ENCODE measurements around the gene RNF220.

Gene RNF220

DNA sequence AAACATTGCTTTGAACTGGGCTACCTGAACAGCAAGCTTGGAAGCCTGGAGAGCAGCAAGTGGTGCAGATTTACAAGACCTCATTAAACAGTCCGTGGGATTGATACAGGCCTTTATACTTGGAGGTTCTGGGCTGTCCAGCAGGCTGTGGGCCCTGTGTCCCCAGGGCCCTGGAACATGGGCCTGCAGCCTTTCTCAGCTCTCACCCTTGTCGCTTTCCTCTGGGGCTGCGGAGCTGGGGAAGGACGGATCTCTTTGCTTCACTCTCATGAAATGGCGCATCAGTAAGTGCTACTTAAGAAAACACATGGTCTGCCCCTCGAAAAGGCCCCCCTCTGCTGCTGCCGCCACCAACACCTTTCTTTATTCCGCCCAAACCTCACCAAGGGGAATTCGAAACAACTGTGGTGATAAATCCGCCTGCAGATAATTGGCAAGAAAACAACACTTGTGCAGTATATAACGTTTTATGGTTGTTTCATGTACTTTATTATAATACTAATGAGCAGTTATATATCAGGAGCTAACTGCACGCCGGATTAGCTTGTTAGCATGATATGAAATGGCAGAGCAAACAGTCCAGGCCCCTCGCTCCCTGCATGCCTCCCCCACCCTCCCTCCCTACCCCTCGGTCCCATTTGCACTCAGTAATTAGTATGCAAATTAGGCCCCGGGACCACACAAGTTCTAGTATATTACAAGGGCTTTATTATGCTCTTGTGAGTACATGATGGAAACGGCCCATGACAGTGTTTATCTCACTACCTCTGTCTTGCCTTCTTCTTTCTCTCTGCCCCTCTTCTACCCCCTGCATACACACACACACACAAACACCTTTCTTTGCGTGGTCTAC is 131.5 kb downstream of the RNF220 start:
- no peaks in the 10 kb centered on the region for H3K9me3 ChIP-seq (ENCODE audit: low read length)
- H3K27me3 ChIP-seq (ENCODE audit: control insufficient read depth in 1 of 2, insufficient read depth in 2 of 2, low read length in 2 of 2): no peaks in the 10 kb centered on the region
- H3K4me3 ChIP-seq (ENCODE audit: low read depth in 1 of 2, low read length in 2 of 2): no peak overlapping the region
- no peaks in the 10 kb centered on the region for H3K4me1 ChIP-seq (ENCODE audit: insufficient read depth, low read length)
- no peaks in the 10 kb centered on the region for H3K36me3 ChIP-seq (ENCODE audit: insufficient read depth, low read length)
- no peak overlapping the region for H3K9ac ChIP-seq (ENCODE audit: low read length)
- H3K27ac ChIP-seq (ENCODE audit: low read depth, low read length): no peak overlapping the region

DNA sequence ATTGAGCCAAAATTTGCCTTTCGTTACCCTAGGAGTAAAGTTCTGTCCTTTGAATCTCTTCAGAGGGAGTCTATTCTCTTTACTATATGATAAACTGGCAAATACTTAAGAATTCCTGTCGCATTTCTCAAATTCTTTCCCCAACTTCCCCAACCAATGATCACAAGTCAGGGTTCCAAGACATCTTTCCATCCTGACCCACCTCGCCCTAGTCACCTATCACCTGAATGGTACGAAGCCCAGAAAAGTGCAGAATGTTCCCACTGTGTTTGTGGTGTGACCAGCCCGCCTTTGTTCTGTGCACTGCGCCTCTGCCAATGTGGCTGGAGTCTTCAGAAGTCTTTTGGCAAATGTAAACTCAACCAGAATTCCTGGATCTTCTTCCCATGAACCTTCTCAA is 132.5 kb downstream of the RNF220 start:
- no peak overlapping the region for H3K9ac ChIP-seq (ENCODE audit: low read length)
- peaks cover 0 to 4% of the 10 kb centered on the region in 2 donors for H3K27me3 ChIP-seq (ENCODE audit: control insufficient read depth in 1 of 2, insufficient read depth in 2 of 2, low read length in 2 of 2)
- no peaks in the 10 kb centered on the region for H3K9me3 ChIP-seq (ENCODE audit: low read length)
- H3K36me3 ChIP-seq (ENCODE audit: insufficient read depth, low read length): no peaks in the 10 kb centered on the region
- no peaks in the 10 kb centered on the region for H3K4me1 ChIP-seq (ENCODE audit: insufficient read depth, low read length)
- H3K27ac ChIP-seq (ENCODE audit: low read depth, low read length): no peak overlapping the region
- no peak overlapping the region for H3K4me3 ChIP-seq (ENCODE audit: low read depth in 1 of 2, low read length in 2 of 2)

- H3K36me3 ChIP-seq (ENCODE audit: insufficient read depth, low read length): no peaks in the 10 kb centered on the region
- H3K27me3 ChIP-seq (ENCODE audit: control insufficient read depth in 1 of 2, insufficient read depth in 2 of 2, low read length in 2 of 2): peaks cover 0 to 5% of the 10 kb centered on the region in 2 donors
- no peaks in the 10 kb centered on the region for H3K9me3 ChIP-seq (ENCODE audit: low read length)
- no peak overlapping the region for H3K4me3 ChIP-seq (ENCODE audit: low read depth in 1 of 2, low read length in 2 of 2)
- H3K4me1 ChIP-seq (ENCODE audit: insufficient read depth, low read length): no peaks in the 10 kb centered on the region
- H3K9ac ChIP-seq (ENCODE audit: low read length): no peak overlapping the region
- H3K27ac ChIP-seq (ENCODE audit: low read depth, low read length): no peak overlapping the region
Observed at GRCh38 chr1:44537956-44538355, 132.9 kb downstream of the RNF220 start.

DNA sequence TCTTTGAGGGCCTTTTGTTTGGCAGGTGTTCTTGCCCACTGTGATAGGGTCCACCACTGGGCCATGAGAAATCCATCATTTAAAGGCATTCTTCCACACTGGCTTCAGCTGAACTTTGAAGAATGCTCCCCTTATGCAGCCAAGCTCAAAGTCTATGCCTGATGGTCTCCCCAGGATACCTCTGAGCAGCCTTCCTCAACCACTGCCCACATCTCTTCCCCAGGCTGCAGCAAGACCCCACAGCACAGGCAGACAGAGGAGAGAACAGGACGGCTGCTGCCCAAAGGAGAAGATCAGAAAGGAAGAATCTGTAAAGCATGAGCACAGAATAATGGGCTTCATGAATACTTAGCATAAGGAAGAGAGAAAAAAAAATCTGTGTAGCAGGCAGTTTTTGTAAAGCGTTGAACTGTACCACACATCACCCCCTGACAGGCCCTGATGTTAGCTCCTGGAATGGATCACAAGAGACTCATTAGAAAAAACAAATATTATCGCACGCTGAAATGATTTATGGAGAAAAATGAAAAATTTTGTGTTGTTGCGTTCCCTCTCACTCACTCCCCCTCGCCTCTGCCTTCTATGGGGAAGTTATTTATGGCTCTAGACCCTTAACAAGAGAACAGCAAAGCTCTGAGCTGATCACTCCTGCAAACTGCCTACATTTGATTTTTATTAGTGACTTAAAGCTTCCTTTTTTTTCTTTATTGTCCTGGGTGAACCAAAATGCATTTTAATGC is 135.1 kb downstream of the RNF220 start:
- Histone ChIP-seq H3K4me3 (ENCODE audit: low read depth in 1 of 2, low read length in 2 of 2) (no peak overlapping the region), H3K27ac (ENCODE audit: low read depth, low read length) (no peak overlapping the region), H3K4me1 (ENCODE audit: insufficient read depth, low read length) (no peaks in the 10 kb centered on the region), H3K9me3 (ENCODE audit: low read length) (no peaks in the 10 kb centered on the region), H3K36me3 (ENCODE audit: insufficient read depth, low read length) (no peaks in the 10 kb centered on the region), H3K27me3 (ENCODE audit: control insufficient read depth in 1 of 2, insufficient read depth in 2 of 2, low read length in 2 of 2) (peaks cover 0 to 12% of the 10 kb centered on the region in 2 donors), H3K9ac (ENCODE audit: low read length) (no peak overlapping the region)

DNA sequence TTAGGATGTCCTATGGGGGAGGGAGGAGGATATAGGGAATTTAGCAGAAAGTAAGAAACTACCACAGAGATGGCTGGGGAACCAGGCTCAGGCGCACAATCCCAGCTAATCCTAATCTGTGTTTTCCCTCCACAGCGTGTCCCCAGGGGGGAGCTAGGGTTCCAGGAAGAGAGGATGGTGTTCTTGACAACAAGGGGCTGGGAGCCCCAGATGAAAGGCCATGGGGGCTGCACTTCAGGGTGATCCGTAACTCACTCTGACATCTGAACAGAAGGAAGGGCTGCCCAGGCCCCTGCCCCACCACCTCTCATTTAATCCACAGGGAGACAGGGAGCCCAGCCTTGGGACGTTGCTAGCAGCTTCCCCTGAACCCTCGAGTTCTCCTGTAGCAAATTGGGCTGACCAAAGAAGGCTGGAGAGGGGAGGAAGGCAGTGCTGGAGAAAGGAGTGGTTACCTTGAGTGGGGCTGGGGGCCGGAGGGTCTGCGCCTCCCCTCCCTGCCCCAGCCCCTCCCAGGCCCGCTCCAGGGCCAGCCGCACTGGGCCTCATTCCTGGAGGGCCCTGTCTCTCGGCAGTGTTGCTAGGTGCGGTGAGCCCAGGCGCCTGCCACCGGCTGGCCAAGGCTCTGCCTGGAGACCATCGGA is 137.5 kb downstream of the RNF220 start:
- Histone ChIP-seq H3K36me3 (ENCODE audit: insufficient read depth, low read length) (no peaks in the 10 kb centered on the region), H3K27ac (ENCODE audit: low read depth, low read length) (no peak overlapping the region), H3K4me1 (ENCODE audit: insufficient read depth, low read length) (no peaks in the 10 kb centered on the region), H3K4me3 (ENCODE audit: low read depth in 1 of 2, low read length in 2 of 2) (no peak overlapping the region), H3K9ac (ENCODE audit: low read length) (no peak overlapping the region), H3K27me3 (ENCODE audit: control insufficient read depth in 1 of 2, insufficient read depth in 2 of 2, low read length in 2 of 2) (peaks cover 0 to 12% of the 10 kb centered on the region in 2 donors), H3K9me3 (ENCODE audit: low read length) (no peaks in the 10 kb centered on the region)

DNA sequence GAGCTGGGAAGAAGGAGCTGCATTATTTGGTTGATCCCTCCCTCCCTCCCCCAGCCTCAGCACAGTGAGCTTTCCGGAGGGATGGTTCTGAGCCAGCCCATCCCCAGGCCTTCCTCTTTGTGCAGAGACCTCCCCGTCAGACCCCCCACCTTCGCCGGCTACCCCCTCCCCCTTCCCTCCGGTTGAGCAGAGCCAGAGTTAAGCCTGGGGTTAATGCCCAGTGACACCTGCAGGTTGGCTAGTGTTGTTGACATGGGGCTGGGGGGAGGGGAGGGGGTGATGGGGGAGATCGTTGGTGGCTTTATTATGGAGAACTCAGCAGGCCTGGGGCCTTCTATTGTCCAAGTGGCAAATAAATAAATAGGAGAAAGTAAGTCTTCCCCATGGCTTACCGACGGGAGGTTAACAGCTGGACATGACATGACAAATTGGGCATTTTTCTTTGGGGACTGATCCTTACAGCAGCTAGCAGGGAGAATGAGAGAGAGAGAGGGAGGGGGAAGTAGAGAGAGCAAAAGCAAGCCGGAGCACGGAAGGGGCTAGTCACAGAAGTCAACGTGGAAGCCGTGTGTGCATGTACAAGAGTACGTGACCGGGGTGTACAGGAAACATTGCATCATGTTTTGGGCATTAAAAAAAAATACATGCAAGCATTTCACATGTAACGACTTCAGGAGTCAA is 138.1 kb downstream of the RNF220 start:
- peaks cover 0 to 12% of the 10 kb centered on the region in 2 donors for H3K27me3 ChIP-seq (ENCODE audit: control insufficient read depth in 1 of 2, insufficient read depth in 2 of 2, low read length in 2 of 2)
- H3K9me3 ChIP-seq (ENCODE audit: low read length): no peaks in the 10 kb centered on the region
- no peak overlapping the region for H3K9ac ChIP-seq (ENCODE audit: low read length)
- no peaks in the 10 kb centered on the region for H3K4me1 ChIP-seq (ENCODE audit: insufficient read depth, low read length)
- H3K27ac ChIP-seq (ENCODE audit: low read depth, low read length): no peak overlapping the region
- no peak overlapping the region for H3K4me3 ChIP-seq (ENCODE audit: low read depth in 1 of 2, low read length in 2 of 2)
- H3K36me3 ChIP-seq (ENCODE audit: insufficient read depth, low read length): no peaks in the 10 kb centered on the region

GRCh38 chr1:44543786-44544185 is 138.7 kb downstream of the RNF220 start:
- Histone ChIP-seq H3K4me1 (ENCODE audit: insufficient read depth, low read length) (no peaks in the 10 kb centered on the region), H3K27me3 (ENCODE audit: control insufficient read depth in 1 of 2, insufficient read depth in 2 of 2, low read length in 2 of 2) (peaks cover 0 to 12% of the 10 kb centered on the region in 2 donors), H3K9ac (ENCODE audit: low read length) (no peak overlapping the region), H3K4me3 (ENCODE audit: low read depth in 1 of 2, low read length in 2 of 2) (no peak overlapping the region), H3K9me3 (ENCODE audit: low read length) (no peaks in the 10 kb centered on the region), H3K36me3 (ENCODE audit: insufficient read depth, low read length) (no peaks in the 10 kb centered on the region), H3K27ac (ENCODE audit: low read depth, low read length) (no peak overlapping the region)

- Histone ChIP-seq H3K27ac (ENCODE audit: low read depth, low read length) (no peak overlapping the region), H3K9ac (ENCODE audit: low read length) (no peak overlapping the region), H3K9me3 (ENCODE audit: low read length) (no peaks in the 10 kb centered on the region), H3K27me3 (ENCODE audit: control insufficient read depth in 1 of 2, insufficient read depth in 2 of 2, low read length in 2 of 2) (peaks cover 0 to 12% of the 10 kb centered on the region in 2 donors), H3K4me1 (ENCODE audit: insufficient read depth, low read length) (no peaks in the 10 kb centered on the region), H3K36me3 (ENCODE audit: insufficient read depth, low read length) (no peaks in the 10 kb centered on the region), H3K4me3 (ENCODE audit: low read depth in 1 of 2, low read length in 2 of 2) (no peak overlapping the region)
Observed at GRCh38 chr1:44544960-44545359, 139.9 kb downstream of the RNF220 start.

DNA sequence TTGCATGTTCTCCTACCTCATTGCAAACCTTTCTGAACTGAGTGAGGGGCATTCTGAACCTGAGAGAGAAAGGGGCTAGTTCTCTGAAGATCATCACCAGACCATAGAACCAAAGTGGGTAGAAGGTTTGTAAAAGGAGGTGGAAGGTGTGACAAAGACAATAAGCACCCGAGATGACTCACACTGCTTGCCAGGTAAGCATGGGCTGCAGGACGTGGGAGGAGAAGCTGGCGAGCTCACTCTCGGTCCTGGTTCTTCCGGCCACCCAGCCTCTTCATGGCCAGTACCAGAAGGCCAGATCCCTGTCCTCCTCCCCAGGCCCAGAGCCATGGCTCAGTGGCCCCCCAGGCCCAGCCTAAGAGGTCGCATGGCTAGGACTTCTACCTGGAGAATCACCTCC is 140.9 kb downstream of the RNF220 start:
- Histone ChIP-seq H3K4me1 (ENCODE audit: insufficient read depth, low read length) (no peaks in the 10 kb centered on the region), H3K9me3 (ENCODE audit: low read length) (no peaks in the 10 kb centered on the region), H3K9ac (ENCODE audit: low read length) (no peak overlapping the region), H3K4me3 (ENCODE audit: low read depth in 1 of 2, low read length in 2 of 2) (no peak overlapping the region), H3K27me3 (ENCODE audit: control insufficient read depth in 1 of 2, insufficient read depth in 2 of 2, low read length in 2 of 2) (peaks cover 0 to 12% of the 10 kb centered on the region in 2 donors), H3K36me3 (ENCODE audit: insufficient read depth, low read length) (no peaks in the 10 kb centered on the region), H3K27ac (ENCODE audit: low read depth, low read length) (no peak overlapping the region)

DNA sequence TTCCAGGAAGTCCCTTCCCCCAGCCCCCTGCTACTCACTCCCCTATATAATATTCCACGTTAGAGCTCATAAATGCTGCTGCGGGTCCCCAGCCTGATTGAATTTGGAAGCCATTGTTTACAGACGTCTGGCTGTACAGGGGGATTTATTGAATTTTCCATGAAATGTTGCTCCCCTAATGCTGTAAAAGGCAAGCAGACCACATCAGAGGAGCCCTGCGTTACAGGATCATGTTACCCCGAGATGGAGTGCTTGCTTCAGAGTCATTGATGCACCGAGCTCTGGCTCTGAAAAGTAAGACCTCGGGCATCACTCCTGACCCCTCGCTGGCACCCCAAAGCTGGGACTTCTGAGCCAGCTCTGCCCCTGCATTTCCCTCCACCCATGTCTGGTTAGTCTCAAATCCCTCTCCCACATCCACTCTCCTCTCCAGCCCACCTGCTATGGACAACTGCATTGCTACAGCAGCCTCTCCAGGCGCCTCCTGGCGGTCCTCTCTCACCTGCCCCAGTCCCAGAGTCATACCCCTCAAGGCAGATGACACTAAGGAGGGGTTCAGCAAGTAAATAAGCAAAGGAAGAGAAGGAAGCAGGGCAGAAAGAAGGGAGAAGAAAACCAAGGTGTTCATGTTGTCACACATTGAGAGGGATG is 141.5 kb downstream of the RNF220 start:
- H3K4me1 ChIP-seq (ENCODE audit: insufficient read depth, low read length): no peaks in the 10 kb centered on the region
- no peaks in the 10 kb centered on the region for H3K9me3 ChIP-seq (ENCODE audit: low read length)
- H3K27ac ChIP-seq (ENCODE audit: low read depth, low read length): no peak overlapping the region
- H3K36me3 ChIP-seq (ENCODE audit: insufficient read depth, low read length): no peaks in the 10 kb centered on the region
- H3K4me3 ChIP-seq (ENCODE audit: low read depth in 1 of 2, low read length in 2 of 2): no peak overlapping the region
- H3K27me3 ChIP-seq (ENCODE audit: control insufficient read depth in 1 of 2, insufficient read depth in 2 of 2, low read length in 2 of 2): peaks cover 0 to 12% of the 10 kb centered on the region in 2 donors
- no peak overlapping the region for H3K9ac ChIP-seq (ENCODE audit: low read length)

All from muscle layer of colon (tissue), 2 donors.